HG03439 (cell line): ENCODE results near the gene CHCHD2.
"Not testable (repeated sequence)": the region's sequence is repeated elsewhere in the genome, so short reads cannot be mapped to it uniquely, and the experiment has no call there.

Source experiments
- ATAC-seq: cut with Tn5 transposase; IDR thresholded peaks from one replicate; pipeline ENCODE4 v1.9.1; 2021; ENCODE audit warnings: mild to moderate bottlenecking, moderate library complexity; ENCODE audit not compliant: unreplicated experiment

The CHCHD2 gene

GRCh38 chr7:56086761-56087160 lies 19.5 kb downstream of the CHCHD2 start:
- no peak for ATAC-seq

GRCh38 chr7:56083150-56083785 lies 23.0 kb downstream of the CHCHD2 start:
- no peak for ATAC-seq

GRCh38 chr7:56081626-56082340 lies 24.5 kb downstream of the CHCHD2 start:
- ATAC-seq, result no peak

- ATAC-seq, result not testable (repeated sequence)
These were observed 25.4 kb downstream of the CHCHD2 start for GRCh38 chr7:56080726-56081435.

- no peak for ATAC-seq
These were observed 26.7 kb downstream of the CHCHD2 start for GRCh38 chr7:56079450-56080185.

DNA sequence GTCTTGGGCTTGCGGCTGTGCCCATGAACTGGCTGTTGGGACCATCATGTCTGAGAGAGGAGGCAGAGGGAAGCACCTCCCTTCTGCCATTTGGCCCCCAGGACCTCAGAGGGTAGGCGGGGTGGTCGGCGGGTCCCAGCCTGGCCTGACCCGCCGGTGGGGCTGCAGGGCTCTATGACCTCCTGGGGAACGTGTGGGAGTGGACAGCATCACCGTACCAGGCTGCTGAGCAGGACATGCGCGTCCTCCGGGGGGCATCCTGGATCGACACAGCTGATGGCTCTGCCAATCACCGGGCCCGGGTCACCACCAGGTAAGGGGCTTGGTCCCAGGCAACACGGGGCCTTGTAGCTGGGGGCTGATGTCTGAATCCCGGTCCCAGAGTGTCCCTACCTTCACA lies 28.1 kb downstream of the CHCHD2 start:
- no peak for ATAC-seq

GRCh38 chr7:56077681-56078080 lies 28.6 kb downstream of the CHCHD2 start:
- ATAC-seq, result no peak

DNA sequence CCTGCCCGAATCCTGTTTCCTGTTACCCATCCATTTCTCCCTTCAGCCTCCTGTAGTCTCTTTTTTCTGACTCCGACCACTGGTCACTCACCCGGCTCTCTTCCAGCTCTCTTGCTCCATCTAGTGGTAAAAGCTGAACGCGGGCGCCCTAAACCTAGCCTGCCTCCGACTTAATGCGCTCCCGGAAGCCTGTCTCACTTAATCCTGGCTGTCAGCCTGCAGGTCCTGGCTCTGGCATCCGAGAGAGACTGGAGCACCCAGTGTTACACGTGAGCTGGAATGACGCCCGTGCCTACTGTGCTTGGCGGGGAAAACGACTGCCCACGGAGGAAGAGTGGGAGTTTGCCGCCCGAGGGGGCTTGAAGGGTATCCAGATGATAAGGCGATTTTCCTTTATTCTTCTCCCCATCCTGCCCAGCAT lies 31.9 kb downstream of the CHCHD2 start:
- peak; percentile 87 for ATAC-seq

GRCh38 chr7:56066376-56066775 lies 39.9 kb downstream of the CHCHD2 start:
- ATAC-seq, result not testable (repeated sequence)

DNA sequence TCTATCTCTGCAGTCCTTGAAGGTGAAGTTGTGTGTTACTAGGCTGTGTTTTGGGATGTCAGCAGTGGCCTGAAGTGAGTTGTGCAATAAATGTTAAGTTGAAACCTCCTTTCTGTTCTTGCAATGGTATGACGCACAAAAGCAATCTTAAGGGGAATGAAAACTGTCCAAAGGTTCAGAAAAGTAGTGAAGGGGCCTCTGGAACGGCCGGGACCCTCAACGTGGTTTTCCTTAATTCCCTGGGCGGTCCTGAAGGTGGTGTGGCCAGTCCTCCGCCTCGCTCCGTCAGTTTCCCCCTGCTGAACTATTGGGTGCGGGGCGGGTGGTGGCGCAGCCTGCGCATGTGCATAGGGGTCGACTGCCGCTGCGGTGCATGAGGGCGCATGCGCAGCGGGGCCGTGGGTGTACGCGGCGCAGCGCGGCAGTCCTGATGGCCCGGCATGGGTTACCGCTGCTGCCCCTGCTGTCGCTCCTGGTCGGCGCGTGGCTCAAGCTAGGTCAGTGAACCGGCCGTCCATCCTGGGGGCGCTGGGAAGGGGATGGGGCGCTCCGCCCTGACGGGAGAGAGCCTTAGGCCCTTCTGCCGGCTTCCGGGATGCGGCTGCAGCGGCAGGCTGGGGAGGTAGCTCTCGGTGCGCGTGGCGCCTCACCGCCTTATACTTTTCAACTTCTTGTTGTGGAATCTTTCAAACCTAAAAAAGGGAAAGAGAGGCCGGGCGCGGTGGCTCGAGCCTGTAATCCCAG lies 42.2 kb downstream of the CHCHD2 start, which contains the start of gene SUMF2:
TSS of gene SUMF2 (plus strand) at position 405 of the 744 bp plus-strand sequence. CDS start at position 431, 26 bp downstream.
- ATAC-seq, result peak; percentile 91

- no peak for ATAC-seq
These were observed 42.8 kb downstream of the CHCHD2 start for GRCh38 chr7:56063500-56063881.

DNA sequence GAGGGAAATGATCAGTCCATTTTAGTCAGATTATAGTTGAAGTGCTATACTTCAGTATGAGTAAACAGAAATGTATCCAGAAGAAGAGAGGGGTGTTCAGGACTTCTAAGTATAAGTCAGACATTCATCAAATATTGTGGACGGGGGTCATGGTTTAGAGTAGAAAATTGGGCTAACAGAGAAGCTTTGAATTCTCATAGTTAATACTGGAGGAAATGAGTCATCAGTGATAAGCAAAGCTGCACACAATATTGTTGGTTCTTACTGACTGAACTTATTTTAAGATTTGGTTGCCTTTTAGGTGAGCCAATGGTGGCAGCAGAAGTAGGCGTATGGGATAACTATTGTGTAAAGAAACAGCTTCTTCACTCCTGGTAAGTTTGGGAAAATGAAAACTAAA lies 43.9 kb downstream of the CHCHD2 start:
- no peak for ATAC-seq

DNA sequence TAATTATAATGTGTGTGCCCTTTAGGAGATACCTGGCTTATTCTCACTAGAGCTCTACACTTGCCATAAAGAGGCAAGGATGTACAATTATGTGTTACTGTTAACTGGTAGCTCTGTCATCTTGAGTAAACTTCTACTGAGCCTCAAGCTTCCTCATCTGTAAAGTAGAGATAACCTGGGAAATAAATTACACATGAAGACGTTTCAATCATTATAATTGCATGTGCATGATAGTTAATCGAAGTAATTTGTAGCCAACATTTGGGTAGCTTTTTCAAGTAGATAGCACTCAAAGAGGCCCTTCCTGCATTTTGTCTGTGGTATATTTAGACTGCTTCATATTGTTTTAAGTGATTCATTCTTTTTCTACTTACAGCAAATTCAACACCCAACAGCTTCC lies 52.3 kb downstream of the CHCHD2 start:
- no peak for ATAC-seq

- no peak for ATAC-seq
These were observed 52.9 kb downstream of the CHCHD2 start for GRCh38 chr7:56053379-56053778.
